HG02610 (cell line): Measurements from ENCODE around the gene AURKB.
A peak's percentile ranks its signal among the peaks of the same experiment; 100 is the strongest.

ENCODE experiments used
- ATAC-seq: cut with Tn5 transposase; IDR thresholded peaks from one replicate; pipeline ENCODE4 v1.9.1; 2021; ENCODE audit warnings: mild to moderate bottlenecking, moderate library complexity; ENCODE audit not compliant: unreplicated experiment

AURKB gene

GRCh38 chr17:8162997-8163977 lies 47.1 kb downstream of the AURKB start:
- no peak for ATAC-seq

DNA sequence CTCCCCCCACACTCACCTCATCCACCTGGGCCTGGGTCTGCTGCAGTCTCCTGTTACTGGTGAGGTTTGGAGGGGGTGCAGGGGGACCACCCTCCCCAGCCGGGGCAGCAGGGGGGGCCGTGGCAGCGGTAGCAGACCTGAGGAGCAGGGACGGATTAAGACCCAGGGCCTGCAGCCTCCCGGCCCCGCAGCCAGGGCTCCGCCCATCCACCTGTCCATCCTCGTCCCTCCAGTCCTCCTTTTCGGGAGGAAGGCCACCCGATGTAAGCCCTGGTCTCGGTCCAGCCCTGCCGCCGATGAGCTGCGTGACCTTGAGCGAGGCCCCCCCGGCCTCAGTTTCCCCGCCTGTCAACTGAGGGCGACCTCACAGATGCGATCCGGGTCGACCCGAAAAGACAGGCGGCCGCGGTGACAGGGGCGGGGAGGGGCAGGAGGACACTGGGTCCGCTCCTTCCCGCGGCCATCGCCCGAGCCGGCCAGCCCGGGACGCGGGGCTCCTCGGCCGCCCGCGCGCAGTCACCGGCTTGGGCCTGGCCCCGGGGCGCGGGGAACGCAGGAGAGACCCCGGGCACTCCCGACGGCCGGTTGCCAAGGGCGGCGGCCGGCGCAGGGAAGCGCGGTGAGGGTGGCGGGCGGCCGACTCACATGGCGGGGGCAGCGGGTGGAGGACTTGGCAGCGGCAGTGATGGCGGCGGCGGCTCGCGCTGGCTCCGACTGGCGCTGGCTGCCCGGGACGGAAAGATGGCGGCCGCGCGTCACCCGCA lies 48.0 kb downstream of the AURKB start, which contains the start of gene VAMP2:
VAMP2 (minus strand) TSS at position 716 of the 764 bp plus-strand sequence; CDS start at position 647, 69 bp downstream.
- ATAC-seq = no peak

DNA sequence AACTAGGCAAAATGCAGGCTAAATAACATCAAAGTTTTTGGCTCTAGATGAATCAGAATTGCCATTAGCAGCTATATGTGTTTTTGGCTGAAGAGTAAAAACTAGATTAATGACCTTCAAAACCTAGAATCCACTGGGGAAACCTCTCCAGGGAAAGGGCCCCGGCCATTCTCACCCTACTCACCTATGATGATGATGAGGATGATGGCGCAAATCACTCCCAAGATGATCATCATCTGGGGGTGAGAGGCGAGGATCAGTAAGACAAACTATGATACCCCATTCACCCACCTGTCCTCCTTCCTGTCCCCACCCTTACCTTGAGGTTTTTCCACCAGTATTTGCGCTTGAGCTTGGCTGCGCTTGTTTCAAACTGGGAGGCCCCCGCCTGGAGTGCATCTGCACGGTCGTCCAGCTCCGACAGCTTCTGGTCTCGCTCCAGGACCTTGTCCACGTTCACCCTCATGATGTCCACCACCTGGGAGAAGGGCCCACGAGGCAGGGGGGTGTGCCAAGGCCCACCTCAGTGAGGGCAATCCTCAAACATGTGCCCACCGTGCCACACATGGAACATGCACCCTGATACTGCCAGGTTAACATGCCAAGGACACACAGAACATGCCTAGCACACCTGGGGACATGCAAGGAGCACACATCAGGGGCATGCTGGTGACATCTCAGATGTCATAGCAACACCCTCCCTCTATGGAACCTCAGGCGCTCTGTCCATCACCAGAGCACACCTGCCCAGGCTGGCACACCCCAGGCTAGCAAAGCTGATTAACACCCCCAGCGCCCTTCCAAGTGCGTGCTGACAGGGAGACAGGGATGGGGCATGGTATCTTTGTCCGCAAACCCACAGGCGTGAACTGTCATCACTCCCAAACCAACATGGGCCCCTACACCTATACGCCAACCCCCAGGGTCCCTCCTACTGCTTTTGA lies 48.8 kb downstream of the AURKB start:
- no peak for ATAC-seq

DNA sequence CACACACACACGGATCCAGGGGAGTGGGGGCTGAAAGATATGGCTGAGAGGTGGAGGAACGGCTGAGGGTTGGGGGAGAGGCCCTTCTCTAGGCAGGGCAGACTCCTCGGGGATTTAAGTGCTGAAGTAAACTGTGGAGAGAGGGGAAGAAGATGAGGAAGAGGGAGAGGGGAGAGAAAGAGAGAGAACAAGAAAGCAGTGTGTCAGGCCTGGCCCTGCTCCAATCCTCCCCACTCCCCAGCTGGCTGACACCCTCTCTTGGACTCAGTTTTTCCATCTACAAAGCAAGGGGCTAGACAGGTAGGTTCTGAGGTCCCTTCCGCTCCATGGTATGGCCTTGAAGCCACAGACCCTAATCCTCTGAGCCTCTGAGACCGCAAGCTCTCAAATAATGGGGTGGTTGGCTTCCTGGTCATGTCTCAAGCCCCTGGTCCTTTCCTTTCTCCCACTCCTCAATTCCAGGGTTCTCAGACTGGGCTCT lies 49.6 kb downstream of the AURKB start:
- no peak for ATAC-seq

DNA sequence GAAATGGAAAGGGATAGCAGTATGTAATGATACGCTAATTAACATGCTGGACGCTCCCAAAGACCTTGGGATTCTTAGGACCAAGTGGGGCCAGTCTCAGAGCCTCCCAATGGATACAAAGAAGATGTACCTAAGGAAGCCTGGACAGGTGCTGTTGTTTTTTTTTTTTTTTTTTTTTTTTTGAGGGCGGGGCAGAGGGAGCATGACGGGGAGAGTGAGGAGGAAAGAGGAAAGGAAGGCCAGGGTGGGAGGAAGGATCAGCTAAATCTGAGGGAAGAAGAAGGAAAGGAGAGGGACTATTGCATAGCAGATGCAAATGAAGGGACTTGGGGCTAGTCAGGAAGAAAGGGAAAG lies 50.2 kb downstream of the AURKB start:
- no peak for ATAC-seq

- ATAC-seq = no peak
Observed at GRCh38 chr17:8159459-8160223, 50.7 kb downstream of the AURKB start.

DNA sequence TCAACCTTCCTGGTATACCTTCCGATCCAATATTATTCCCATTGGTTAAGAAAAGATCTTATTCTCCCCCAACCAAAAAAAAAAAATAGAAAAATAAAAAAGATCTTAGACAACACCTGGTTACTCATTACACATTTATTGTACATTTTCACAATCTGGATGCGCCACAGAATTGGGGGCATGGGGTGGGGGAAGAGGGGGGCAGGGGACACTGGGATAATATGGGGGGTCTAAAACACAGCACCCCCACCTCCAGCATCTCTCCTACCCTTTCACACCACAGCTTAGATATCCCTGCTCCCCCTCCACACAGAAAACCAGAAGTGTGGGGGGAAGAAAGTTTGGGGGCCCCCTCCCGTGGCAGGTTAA lies 51.4 kb downstream of the AURKB start:
- no peak for ATAC-seq

DNA sequence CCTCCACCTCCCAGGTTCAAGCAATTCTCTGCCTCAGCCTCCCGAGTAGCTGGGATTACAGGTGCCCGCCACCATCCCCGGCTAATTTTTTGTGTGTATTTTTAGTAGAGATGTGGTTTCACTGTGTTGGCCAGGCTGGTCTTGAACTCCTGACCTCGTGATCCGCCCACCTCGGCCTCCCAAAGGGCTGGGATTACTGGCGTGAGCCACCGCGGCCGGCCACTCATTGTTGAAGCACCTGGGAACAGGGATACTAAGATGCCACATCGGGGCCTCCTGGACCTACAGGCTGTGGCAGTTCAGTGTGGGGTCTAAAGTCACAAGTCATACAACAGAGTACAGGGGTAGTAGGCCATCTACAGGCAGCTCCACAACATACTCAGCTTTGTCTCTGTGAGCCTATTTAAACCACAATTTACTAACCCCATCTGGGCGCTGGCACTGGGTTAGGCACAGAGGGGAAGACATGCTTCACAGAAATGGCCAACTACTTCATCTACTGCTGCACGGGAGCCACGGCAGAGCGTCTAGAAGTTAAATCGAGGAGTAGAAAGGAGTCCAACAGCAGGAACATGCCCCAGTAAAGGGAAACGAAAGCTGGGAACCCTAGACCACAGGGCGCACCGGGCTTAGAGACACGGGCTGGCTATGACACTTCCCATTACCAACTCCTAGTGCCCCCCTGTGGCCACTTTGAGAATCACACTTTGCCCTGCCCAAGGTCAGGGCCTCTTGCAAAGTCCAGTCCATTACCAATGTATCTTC lies 51.9 kb downstream of the AURKB start:
- ATAC-seq = no peak

GRCh38 chr17:8156246-8156992 lies 54.0 kb downstream of the AURKB start:
- peak; percentile 69 for ATAC-seq

GRCh38 chr17:8155996-8156245 lies 54.5 kb downstream of the AURKB start:
- no peak for ATAC-seq

DNA sequence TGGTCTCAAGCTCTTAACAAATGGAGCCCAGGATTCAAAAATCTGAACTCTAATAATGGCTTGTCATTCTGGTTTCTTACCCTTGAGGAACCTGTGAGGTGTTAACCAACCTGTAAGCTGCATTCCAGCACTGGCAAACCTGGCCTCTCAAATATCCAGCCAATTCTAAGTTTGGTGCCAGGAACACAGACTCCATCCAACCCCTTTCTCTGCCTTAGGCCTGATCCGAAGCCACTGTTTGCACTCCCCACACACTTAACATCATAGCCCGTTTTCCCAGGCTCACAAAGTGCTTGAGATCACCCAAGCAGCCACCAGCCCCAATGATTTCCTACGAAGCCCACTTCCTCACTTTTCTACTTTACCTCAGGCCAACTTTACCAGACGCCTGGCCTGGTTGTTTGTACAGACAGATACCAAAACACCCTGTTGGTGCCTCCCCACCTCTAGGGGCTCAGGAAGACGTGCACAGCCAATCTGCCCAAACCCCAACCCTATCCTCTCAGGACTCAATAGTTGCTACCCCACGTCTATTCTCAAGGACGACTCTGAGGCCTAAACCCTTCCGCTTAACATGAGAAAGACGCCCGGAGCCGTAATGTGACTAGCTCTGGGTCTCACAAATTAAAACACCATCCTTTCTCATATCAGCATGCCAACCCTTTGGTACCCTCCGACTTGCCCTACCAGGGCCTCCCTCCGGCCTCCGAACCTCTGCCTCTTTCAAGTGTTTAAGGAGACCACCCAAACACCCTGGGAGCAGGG lies 55.0 kb downstream of the AURKB start:
- ATAC-seq = no peak
